AG09309 (cell line): ENCODE data around the gene ECT2L.
A peak's percentile ranks its signal among the peaks of the same experiment; 100 is the strongest.

Experiments used
- DNase-seq: peaks from one replicate; pipeline ENCODE4 v3.0.0-alpha.2; 2010; ENCODE audit warnings: low read depth
- H3K4me3 ChIP-seq: 2 replicates; pipeline ENCODE4 v1.5.1; 2011; ENCODE audit warnings: mild to moderate bottlenecking, low read depth, low read length, moderate library complexity; ENCODE audit not compliant: control insufficient read depth
- TF ChIP-seq, protein P1 (sequence below): IDR thresholded peaks from 2 replicates; pipeline ENCODE4 v1.5.1; 2011; ENCODE audit warnings: mild to moderate bottlenecking, low read depth, low read length, inconsistent platforms; ENCODE audit not compliant: insufficient read depth, control insufficient read depth; ENCODE audit errors: missing control alignments

Gene ECT2L

DNA sequence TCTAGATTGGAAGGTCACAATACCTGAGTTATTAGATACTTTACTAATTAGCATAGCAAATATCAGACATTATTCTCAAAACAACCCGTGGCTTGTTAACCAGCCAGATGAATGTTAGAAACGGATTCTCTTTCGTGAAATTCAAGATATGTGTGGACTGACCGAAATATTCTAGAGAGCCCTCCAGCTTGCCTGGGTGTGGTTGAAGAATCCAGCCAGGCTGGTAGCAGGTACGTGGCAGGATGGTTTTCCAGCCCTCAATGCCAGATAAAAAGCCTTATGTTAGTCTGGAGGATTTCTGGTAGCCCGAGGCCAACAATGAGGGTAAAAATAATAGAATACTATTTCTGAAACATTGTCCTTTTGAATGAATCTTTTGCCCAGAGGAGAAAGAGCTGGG is 19.3 kb downstream of the ECT2L start:
- no peak overlapping the region for H3K4me3 ChIP-seq
- TF ChIP-seq, protein P1, sequence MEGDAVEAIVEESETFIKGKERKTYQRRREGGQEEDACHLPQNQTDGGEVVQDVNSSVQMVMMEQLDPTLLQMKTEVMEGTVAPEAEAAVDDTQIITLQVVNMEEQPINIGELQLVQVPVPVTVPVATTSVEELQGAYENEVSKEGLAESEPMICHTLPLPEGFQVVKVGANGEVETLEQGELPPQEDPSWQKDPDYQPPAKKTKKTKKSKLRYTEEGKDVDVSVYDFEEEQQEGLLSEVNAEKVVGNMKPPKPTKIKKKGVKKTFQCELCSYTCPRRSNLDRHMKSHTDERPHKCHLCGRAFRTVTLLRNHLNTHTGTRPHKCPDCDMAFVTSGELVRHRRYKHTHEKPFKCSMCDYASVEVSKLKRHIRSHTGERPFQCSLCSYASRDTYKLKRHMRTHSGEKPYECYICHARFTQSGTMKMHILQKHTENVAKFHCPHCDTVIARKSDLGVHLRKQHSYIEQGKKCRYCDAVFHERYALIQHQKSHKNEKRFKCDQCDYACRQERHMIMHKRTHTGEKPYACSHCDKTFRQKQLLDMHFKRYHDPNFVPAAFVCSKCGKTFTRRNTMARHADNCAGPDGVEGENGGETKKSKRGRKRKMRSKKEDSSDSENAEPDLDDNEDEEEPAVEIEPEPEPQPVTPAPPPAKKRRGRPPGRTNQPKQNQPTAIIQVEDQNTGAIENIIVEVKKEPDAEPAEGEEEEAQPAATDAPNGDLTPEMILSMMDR: no peak
- DNase-seq: no peak

DNA sequence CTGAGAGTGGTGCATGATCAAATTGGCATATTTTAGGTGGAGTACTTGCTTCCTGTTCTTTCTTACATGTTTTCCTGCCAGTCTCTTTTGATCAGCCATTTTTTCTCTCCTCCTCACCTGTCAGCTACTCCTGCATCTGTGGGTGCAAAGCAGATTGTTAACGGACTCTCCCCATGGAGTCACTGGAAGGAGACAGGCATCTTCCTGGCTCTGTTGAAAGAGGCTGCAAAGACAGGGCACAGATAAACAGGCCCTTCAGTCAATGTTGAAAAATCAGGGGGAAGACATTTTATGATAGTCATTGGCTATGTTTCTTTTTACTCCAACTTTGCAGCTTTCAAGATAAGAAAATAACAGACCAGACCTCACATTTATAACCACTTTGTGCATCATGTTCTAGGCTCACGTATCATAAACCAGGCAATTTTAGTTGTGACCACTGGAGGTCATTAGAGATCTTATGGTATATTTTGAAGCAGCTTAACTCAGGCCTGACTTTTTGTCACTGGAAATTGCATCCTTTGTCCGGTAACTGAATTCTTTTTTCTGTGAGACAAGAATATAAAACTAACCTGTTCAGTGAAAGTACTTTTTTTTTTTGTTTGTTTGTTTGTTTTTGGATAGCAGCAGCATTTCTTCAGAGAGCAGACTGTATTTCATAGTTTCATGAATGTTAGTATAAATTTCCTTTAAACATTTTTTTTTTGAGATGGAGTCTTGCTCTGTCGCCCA is 20.1 kb downstream of the ECT2L start:
- TF ChIP-seq, protein P1: peak; percentile 70
- peak; percentile 45 for DNase-seq
- H3K4me3 ChIP-seq: no peak overlapping the region

DNA sequence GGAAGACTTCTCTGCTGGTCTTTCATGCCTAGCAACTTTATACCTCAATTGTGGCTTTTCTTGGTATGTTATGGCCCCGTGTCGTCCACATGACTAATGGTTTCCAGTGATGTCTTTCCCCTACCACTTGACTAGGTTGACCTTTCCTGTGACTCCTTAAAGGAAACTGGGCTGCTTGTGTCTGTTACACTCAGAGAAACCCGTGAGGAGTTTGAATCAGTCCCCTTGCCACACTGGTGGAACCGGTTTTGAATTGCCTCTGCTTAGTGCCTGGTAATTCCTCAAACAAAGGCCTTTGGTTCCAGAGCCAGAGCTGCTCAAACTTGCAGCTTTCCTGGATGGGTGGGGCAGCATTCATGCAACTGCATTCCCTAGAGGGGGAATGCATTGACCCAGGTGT is 21.9 kb downstream of the ECT2L start:
- DNase-seq: peak; percentile 75
- H3K4me3 ChIP-seq: no peak overlapping the region
- TF ChIP-seq, protein P1: no peak

DNA sequence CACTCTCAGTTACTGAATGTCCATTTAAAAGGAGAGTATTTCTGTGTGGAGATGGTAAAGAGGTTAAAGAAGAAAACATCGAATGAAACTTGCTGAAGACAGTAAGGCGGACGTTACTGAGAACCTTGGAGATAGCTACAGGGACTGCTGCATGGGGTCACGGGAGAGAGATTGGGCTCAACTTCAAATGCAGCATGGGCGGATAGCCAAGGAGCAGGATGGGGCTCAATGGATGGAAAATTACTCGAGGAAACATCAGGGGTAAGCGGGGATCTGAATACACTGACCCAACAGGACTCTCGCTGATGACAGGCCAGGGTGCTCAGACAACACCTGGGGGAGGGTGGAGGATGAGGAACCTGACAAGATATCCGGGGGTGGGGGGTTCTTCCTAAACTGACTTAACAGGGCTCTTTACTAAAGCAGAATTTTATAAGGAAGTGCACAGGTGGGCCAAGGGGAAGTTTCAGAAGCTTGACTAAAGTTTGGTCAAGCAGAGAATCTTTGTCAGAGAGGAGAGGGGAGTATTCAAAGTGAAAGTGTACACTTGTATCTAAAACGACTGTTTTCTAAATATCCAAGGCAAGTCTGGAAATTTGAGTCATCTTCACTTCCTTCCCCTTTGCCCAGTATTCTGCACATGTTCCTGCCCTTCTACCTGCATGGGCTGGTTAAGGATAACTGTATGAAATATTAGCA is 22.8 kb downstream of the ECT2L start:
- no peak for DNase-seq
- H3K4me3 ChIP-seq: no peak overlapping the region
- TF ChIP-seq, protein P1: no peak

DNA sequence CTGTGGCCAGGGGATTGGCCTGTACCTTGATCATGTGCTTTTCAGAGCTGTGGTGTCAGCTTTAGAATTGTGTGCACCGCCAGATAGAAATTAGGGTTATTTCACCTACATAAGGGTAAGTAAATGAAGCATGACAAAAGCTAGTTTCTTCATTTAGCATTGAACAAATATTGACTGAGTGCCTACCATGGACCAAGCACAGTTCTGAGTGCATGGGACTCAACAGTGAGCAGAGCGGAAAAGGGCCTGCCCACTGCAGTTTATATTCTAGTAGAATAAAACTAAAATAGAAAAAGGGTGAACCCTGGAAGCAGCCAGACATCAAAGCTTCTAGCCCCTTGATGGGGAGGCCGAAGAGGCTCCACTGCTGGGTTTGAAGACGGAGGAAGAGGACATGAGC is 25.6 kb downstream of the ECT2L start:
- no peak for DNase-seq
- TF ChIP-seq, protein P1: no peak
- no peak overlapping the region for H3K4me3 ChIP-seq

DNA sequence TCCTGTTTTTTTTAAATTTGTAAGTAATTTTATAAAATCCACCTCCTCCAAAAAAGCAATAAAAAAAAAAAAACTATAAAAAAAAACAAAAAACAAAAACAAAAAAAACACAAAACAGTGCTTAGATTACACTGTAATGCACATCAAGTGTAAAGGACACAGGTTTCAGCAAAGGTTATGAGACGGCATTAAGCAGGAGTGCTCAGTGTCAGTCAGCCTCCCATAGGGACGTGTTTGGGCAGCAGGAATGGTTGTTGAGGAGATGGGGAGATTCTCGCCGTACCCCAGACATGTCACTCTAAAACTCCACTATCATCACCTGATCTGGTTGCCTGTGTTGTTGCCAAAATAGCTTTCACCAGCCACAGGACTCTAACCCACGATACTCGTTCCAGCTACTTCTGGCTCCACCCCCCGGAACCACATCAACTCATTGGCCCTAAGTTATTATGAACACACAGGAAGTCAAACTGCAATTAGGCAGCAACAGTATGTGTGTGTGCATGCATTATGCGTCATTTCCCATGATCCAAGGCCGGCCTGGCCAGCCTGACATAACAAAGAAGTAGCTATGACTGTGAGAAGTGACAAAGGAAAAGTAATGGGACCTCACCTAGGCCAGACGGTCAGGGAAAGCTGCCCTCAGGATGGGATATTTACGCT is 28.7 kb downstream of the ECT2L start:
- no peak overlapping the region for H3K4me3 ChIP-seq
- DNase-seq: no peak
- TF ChIP-seq, protein P1: no peak
